Measurements from ENCODE around the gene MYRF.

MYRF gene

GRCh38 chr11:61828629-61829407, 76.4 kb downstream of the MYRF start:
- peak; percentile 61 for DNase-seq

- no peak for DNase-seq
These were observed 77.4 kb downstream of the MYRF start for GRCh38 chr11:61829806-61830205.

GRCh38 chr11:61830237-61831105, 78.0 kb downstream of the MYRF start:
- peak; percentile 24 for DNase-seq

- peak; percentile 22 for DNase-seq
These were observed 79.8 kb downstream of the MYRF start for GRCh38 chr11:61832207-61832606.

- peak; percentile 77 for DNase-seq
These were observed 80.3 kb downstream of the MYRF start for GRCh38 chr11:61832754-61833153.

- DNase-seq = peak; percentile 74
These were observed 81.0 kb downstream of the MYRF start for GRCh38 chr11:61833471-61833870.

GRCh38 chr11:61833926-61834277, 81.5 kb downstream of the MYRF start:
- DNase-seq = peak; percentile 61

- peak; percentile 99 for DNase-seq
These were observed 82.0 kb downstream of the MYRF start for GRCh38 chr11:61834278-61835048.

- DNase-seq = peak; percentile 6
These were observed 83.8 kb downstream of the MYRF start for GRCh38 chr11:61836193-61836592.

GRCh38 chr11:61837411-61838005, 85.1 kb downstream of the MYRF start:
- DNase-seq = peak; percentile 6

Measured in hematopoietic multipotent progenitor cell treated with erythropoietin and hydrocortisone succinate and interleukin-3 and kit ligand, for 8 days (in vitro differentiated cells).